ENCODE results near the gene CTNNBIP1. TPM values are rescaled to one million over a fixed set of nuclear protein-coding genes. Genes with fewer than 3 reads are reported as not detected.
A peak's percentile ranks its signal among the peaks of the same experiment; 100 is the strongest.

The CTNNBIP1 gene
- total RNA-seq, 2 donors from 2014 or later, result 65.0 to 69.5 TPM

DNA sequence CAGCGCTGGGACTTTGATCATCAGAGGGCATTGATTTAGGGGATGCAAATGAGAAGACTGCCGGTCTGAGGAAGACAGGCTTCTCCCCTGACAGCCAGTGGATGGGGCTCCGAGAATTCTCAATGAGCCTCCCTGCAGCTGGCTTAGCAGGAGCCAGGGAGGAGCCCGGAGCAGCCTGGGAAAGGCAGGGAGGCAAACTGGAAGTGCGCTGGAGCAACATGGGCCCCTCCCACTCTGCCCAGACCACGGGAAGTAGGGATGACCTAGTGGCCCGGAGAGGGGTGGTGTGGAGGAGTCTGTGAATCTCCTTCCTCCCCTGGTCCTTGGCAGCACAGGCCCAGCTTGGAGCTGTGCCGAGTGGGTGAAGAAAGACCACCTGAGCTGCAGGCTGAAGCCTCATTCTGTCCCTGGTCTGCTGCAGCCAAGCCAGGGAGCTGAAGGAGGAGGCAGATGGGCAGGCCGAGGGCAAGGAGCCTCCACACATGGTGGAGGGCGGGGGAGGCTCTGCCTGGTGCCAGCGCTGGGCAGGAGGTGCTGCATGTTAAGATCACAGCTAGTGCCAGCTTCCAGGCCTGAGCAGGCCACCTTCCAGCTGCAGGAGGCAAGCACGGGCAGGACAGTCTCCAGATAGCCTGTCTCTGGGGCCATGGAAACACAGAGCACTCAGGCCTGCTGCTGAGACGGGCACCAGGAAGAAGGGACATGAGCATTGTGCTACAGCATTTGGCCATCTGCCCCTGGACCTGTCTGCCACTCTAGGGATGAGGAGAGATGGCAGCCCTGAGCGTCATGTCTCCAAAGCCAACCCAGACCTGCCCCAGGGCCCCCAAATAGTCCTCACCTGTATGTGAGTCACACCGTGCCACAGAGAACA lies 74.1 kb downstream of the CTNNBIP1 start:
- H3K9ac ChIP-seq (ENCODE audit: extremely low read depth, low read length, poor library complexity, severe bottlenecking), result no peak overlapping the region
- H3K27ac Mint-ChIP-seq, result peak overlapping the region; percentile 30
- H3K4me3 Mint-ChIP-seq, result peak overlapping the region; percentile 28
- H3K36me3 Mint-ChIP-seq (ENCODE audit: low read depth), result no peaks in the 10 kb centered on the region
- H3K27me3 Mint-ChIP-seq (ENCODE audit: insufficient read depth), result peaks cover 2% of the 10 kb centered on the region
- no peaks in the 10 kb centered on the region for H3K9me3 ChIP-seq (ENCODE audit: control insufficient read depth, low read length)
- H3K4me1 ChIP-seq (ENCODE audit: control insufficient read depth, insufficient read depth, low read length), result peaks cover 7% of the 10 kb centered on the region
- peak overlapping the region; percentile 78 for H3K27ac ChIP-seq (ENCODE audit: low read depth, low read length)
- no peak overlapping the region for H3K4me3 ChIP-seq (ENCODE audit: low read length)
- H3K9me3 Mint-ChIP-seq, result no peaks in the 10 kb centered on the region
- H3K27me3 ChIP-seq (ENCODE audit: control insufficient read depth, insufficient read depth, low read length, poor library complexity, severe bottlenecking), result no peaks in the 10 kb centered on the region
- peak; percentile 88 for DNase-seq
- no peak for TF ChIP-seq CTCF (conservative IDR thresholded peaks at IDR 0.05)
- H3K36me3 ChIP-seq (ENCODE audit: control insufficient read depth, insufficient read depth, low read length), result no peaks in the 10 kb centered on the region
- peaks cover 11% of the 10 kb centered on the region for H3K4me1 Mint-ChIP-seq
- 57 to 62% methylated on average over 10 to 15 of the region's 15 CpGs for WGBS, 2 experiments (ENCODE audit: insufficient coverage in 1 of 2, insufficient read length in 1 of 2)

DNA sequence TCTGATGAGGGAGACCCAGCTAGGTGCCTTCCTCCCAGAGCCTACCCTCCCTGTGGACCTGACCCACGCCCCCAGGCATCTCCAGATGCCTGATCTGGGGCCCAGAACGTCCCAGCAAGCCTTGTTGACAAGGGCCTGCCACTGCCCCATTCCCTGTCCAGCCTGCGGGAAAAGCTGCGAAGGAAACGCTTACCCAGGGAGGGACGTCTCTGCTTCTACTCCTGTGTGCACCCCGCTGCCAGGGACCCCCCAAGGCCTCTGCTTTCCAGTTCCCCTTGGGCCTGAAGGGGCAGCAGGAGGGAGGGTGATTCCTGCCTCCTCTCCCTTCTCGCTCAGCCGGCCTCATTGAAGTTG lies 74.7 kb downstream of the CTNNBIP1 start:
- WGBS, 2 experiments (ENCODE audit: insufficient coverage in 1 of 2, insufficient read length in 1 of 2), result 0 to 47% methylated on average over 1 to 9 of the region's 9 CpGs
- Histone ChIP-seq H3K36me3 (ENCODE audit: control insufficient read depth, insufficient read depth, low read length) (no peaks in the 10 kb centered on the region), H3K4me3 (ENCODE audit: low read length) (no peak overlapping the region), H3K9me3 (ENCODE audit: control insufficient read depth, low read length) (no peaks in the 10 kb centered on the region), H3K4me1 (ENCODE audit: control insufficient read depth, insufficient read depth, low read length) (peaks cover 7% of the 10 kb centered on the region), H3K27me3 (ENCODE audit: control insufficient read depth, insufficient read depth, low read length, poor library complexity, severe bottlenecking) (no peaks in the 10 kb centered on the region), H3K27ac (ENCODE audit: low read depth, low read length) (peak overlapping the region; percentile 78), H3K9ac (ENCODE audit: extremely low read depth, low read length, poor library complexity, severe bottlenecking) (no peak overlapping the region)
- Mint-ChIP-seq H3K27me3 (ENCODE audit: insufficient read depth) (peaks cover 2% of the 10 kb centered on the region), H3K9me3 (no peaks in the 10 kb centered on the region), H3K27ac (peak overlapping the region; percentile 30), H3K4me3 (peak overlapping the region; percentile 28), H3K36me3 (ENCODE audit: low read depth) (no peaks in the 10 kb centered on the region), H3K4me1 (peaks cover 11% of the 10 kb centered on the region)
- no peak for DNase-seq
- no peak for TF ChIP-seq CTCF (conservative IDR thresholded peaks at IDR 0.05)

DNA sequence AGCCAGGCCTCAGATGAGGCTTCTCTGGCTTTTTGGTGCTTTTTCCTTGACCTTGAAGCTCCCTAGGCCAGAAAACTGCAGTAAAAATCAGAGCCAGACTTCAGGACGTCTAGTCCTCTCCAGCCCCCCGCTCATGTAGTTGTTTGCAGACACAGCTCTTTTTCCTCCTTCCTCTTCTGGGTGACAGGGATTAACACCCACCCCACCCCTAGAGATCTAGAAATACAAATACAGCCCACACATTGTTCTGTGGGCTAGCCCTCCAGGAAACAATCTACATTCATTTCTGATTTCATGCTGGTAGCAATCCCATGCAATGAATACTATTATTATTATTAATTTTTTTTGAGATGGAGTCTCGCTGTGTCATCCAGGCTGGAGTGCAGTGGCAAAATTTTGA lies 76.4 kb downstream of the CTNNBIP1 start:
- peaks cover 11% of the 10 kb centered on the region for H3K4me1 Mint-ChIP-seq
- Histone ChIP-seq H3K27me3 (ENCODE audit: control insufficient read depth, insufficient read depth, low read length, poor library complexity, severe bottlenecking) (no peaks in the 10 kb centered on the region), H3K4me3 (ENCODE audit: low read length) (no peak overlapping the region), H3K27ac (ENCODE audit: low read depth, low read length) (no peak overlapping the region), H3K4me1 (ENCODE audit: control insufficient read depth, insufficient read depth, low read length) (peaks cover 7% of the 10 kb centered on the region), H3K36me3 (ENCODE audit: control insufficient read depth, insufficient read depth, low read length) (no peaks in the 10 kb centered on the region), H3K9ac (ENCODE audit: extremely low read depth, low read length, poor library complexity, severe bottlenecking) (no peak overlapping the region), H3K9me3 (ENCODE audit: control insufficient read depth, low read length) (no peaks in the 10 kb centered on the region)
- 73 to 87% methylated on average over 3 of the region's 3 CpGs for WGBS, 2 experiments (ENCODE audit: insufficient coverage in 1 of 2, insufficient read length in 1 of 2)
- peaks cover 2% of the 10 kb centered on the region for H3K27me3 Mint-ChIP-seq (ENCODE audit: insufficient read depth)
- TF ChIP-seq CTCF (conservative IDR thresholded peaks at IDR 0.05), result no peak
- no peak for DNase-seq
- no peaks in the 10 kb centered on the region for H3K9me3 Mint-ChIP-seq
- H3K36me3 Mint-ChIP-seq (ENCODE audit: low read depth), result no peaks in the 10 kb centered on the region
- H3K4me3 Mint-ChIP-seq, result no peak overlapping the region
- H3K27ac Mint-ChIP-seq, result no peak overlapping the region

Measured in endodermal cell (in vitro differentiated cells).